Measurements from ENCODE around the gene NYAP2. TPM values are rescaled to one million over a fixed set of nuclear protein-coding genes. Genes with fewer than 3 reads are reported as not detected.

NYAP2 gene
- 0.02 TPM in 1 of 5 replicates, not detected in the others for total RNA-seq (2022; extraction: Qiagen RNA extraction)

GRCh38 chr2:225399504-225399903 lies at the start of gene NYAP2:
NYAP2 (plus strand) TSS chr2:225399710; CDS start chr2:225408881, 9,171 bp downstream.

